ENCODE results near the gene EMX1. TPM values are rescaled to one million over a fixed set of nuclear protein-coding genes. Genes with fewer than 3 reads are reported as not detected.

Gene EMX1
- total and polyA plus RNA-seq, 12 donors, result 0.01 to 0.07 TPM; not detected in 10

- no peak for DNase-seq
- no peak for TF ChIP-seq CTCF (IDR thresholded peaks at IDR 0.05)
- no peak overlapping the region for H3K27ac ChIP-seq
- H3K27me3 ChIP-seq, result no peaks in the 10 kb centered on the region
- intact Hi-C loops (cut with DNase I), result no loop called here
- peaks cover 0 to 34% (median 0%) of the 10 kb centered on the region in 9 donors for H3K36me3 ChIP-seq
- no peak for ATAC-seq
- no peak overlapping the region for H3K4me3 ChIP-seq
- no peaks in the 10 kb centered on the region for H3K4me1 ChIP-seq
- 88% methylated on average over 7 of the region's 7 CpGs for WGBS, 2 donors
- H3K9me3 ChIP-seq, result no peaks in the 10 kb centered on the region
Measured at GRCh38 chr2:72962911-72963310, 45.6 kb downstream of the EMX1 start.

DNA sequence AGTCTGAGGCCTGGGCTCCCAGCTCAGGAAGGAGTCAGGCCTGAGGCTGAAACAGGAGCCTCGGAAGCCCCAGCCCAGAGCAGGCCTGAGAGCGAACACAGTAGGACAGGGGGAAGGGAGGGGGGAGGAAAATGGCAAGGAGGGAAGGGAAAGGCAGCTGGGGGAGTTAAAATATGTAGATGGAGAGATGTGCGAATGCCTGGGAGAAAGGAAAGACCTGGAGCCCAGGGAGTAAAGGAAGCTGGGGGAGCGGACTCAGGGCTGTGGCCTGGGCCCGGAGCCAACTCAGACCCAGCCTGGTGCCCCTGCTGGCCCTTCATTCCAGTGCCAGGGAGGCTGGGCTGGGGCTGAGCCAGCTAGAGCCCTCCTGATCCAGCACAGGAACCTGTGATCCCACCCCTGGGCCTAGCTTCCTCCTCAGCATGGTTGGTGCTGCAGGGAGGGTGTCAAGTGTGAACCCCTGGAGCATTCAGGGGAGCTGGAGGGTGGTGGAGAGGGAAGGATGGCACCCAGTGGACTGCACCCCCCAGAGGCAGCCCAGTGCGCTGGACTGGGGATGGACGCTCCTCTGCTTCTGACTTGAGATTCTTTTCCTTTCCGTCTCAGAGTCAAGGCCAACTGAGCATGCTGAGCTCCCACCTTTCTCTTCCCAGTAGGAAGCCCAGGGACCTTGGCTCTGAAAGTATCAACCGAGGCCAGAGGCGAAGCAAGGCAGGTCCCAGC lies 46.3 kb downstream of the EMX1 start:
- H3K36me3 ChIP-seq, result peaks cover 0 to 34% (median 0%) of the 10 kb centered on the region in 9 donors
- intact Hi-C loops (cut with DNase I), result no loop called here
- H3K27ac ChIP-seq, result no peak overlapping the region
- WGBS, 2 donors, result 83 to 86% methylated on average over 10 of the region's 10 CpGs
- TF ChIP-seq CTCF (IDR thresholded peaks at IDR 0.05), result no peak
- no peaks in the 10 kb centered on the region for H3K27me3 ChIP-seq
- no peaks in the 10 kb centered on the region for H3K9me3 ChIP-seq
- no peak overlapping the region for H3K4me3 ChIP-seq
- ATAC-seq (no peak), DNase-seq (no peak)
- H3K4me1 ChIP-seq, result no peaks in the 10 kb centered on the region

- no peaks in the 10 kb centered on the region for H3K9me3 ChIP-seq
- H3K36me3 ChIP-seq, result peaks cover 0 to 30% (median 0%) of the 10 kb centered on the region in 9 donors
- ATAC-seq (no peak), DNase-seq (no peak)
- intact Hi-C loops (cut with DNase I), result no loop called here
- no peaks in the 10 kb centered on the region for H3K27me3 ChIP-seq
- no peak overlapping the region for H3K27ac ChIP-seq
- H3K4me1 ChIP-seq, result no peaks in the 10 kb centered on the region
- WGBS, 2 donors, result 93 to 94% methylated on average over 6 of the region's 6 CpGs
- H3K4me3 ChIP-seq, result no peak overlapping the region
- TF ChIP-seq CTCF (IDR thresholded peaks at IDR 0.05), result no peak
Measured at GRCh38 chr2:72964146-72964525, 46.8 kb downstream of the EMX1 start.

GRCh38 chr2:72965016-72965415 lies 47.7 kb downstream of the EMX1 start:
- WGBS, 2 donors, result 89 to 91% methylated on average over 12 of the region's 12 CpGs
- no peak overlapping the region for H3K27ac ChIP-seq
- DNase-seq (no peak), ATAC-seq (no peak)
- no peaks in the 10 kb centered on the region for H3K27me3 ChIP-seq
- no peak for TF ChIP-seq CTCF (IDR thresholded peaks at IDR 0.05)
- intact Hi-C loops (cut with DNase I), result no loop called here
- no peaks in the 10 kb centered on the region for H3K9me3 ChIP-seq
- peaks cover 0 to 30% (median 0%) of the 10 kb centered on the region in 9 donors for H3K36me3 ChIP-seq
- no peak overlapping the region for H3K4me3 ChIP-seq
- H3K4me1 ChIP-seq, result no peaks in the 10 kb centered on the region
